ENCODE data around the gene SIT1. TPM values are rescaled to one million over a fixed set of nuclear protein-coding genes. Genes with fewer than 3 reads are reported as not detected.

SIT1 gene
- total RNA-seq, 1 donor from 2014 or later, result not detected

- DNase-seq (ENCODE audit: low read depth) (no peak), FAIRE-seq (no peak)
- Histone ChIP-seq H3K4me3 (ENCODE audit: low read depth, low read length) (no peak overlapping the region), H3K36me3 (ENCODE audit: control insufficient read depth, insufficient read depth, low read length) (no peaks in the 10 kb centered on the region), H3K27me3 (ENCODE audit: control insufficient read depth, insufficient read depth, low read length) (no peaks in the 10 kb centered on the region)
- TF ChIP-seq CTCF (IDR thresholded peaks at IDR 0.05; ENCODE audit: insufficient read depth, low read length, severe bottlenecking), result no peak
These were observed 15.8 kb upstream of the SIT1 start for GRCh38 chr9:35666549-35666948.

- FAIRE-seq, result no peak
These were observed 15.3 kb upstream of the SIT1 start for GRCh38 chr9:35666045-35666444.

GRCh38 chr9:35665471-35665818 lies 14.7 kb upstream of the SIT1 start:
- no peak for TF ChIP-seq CTCF (IDR thresholded peaks at IDR 0.05; ENCODE audit: insufficient read depth, low read length, severe bottlenecking)
- no peak for FAIRE-seq

More at GRCh38 chr9:35666045-35666444, 15.3 kb upstream of the SIT1 start:
- H3K4me3 ChIP-seq (ENCODE audit: low read depth, low read length), result no peak overlapping the region
- no peak for TF ChIP-seq CTCF (IDR thresholded peaks at IDR 0.05; ENCODE audit: insufficient read depth, low read length, severe bottlenecking)
- DNase-seq (ENCODE audit: low read depth), result no peak
- H3K27me3 ChIP-seq (ENCODE audit: control insufficient read depth, insufficient read depth, low read length), result no peaks in the 10 kb centered on the region
- H3K36me3 ChIP-seq (ENCODE audit: control insufficient read depth, insufficient read depth, low read length), result no peaks in the 10 kb centered on the region

GRCh38 chr9:35664531-35665470 lies 14.1 kb upstream of the SIT1 start, which contains the start of gene ARHGEF39:
ARHGEF39 (minus strand) TSS chr9:35665195; CDS start chr9:35665169, 26 bp downstream.
- no peak for TF ChIP-seq CTCF (IDR thresholded peaks at IDR 0.05; ENCODE audit: insufficient read depth, low read length, severe bottlenecking)
- FAIRE-seq (no peak), DNase-seq (ENCODE audit: low read depth) (peak; percentile 70)
- Histone ChIP-seq H3K36me3 (ENCODE audit: control insufficient read depth, insufficient read depth, low read length) (peaks cover 1% of the 10 kb centered on the region), H3K4me3 (ENCODE audit: low read depth, low read length) (peak within 1 kb of the TSS; percentile 55), H3K27me3 (ENCODE audit: control insufficient read depth, insufficient read depth, low read length) (no peaks in the 10 kb centered on the region)

More at GRCh38 chr9:35665471-35665818, 14.7 kb upstream of the SIT1 start:
- H3K27me3 ChIP-seq (ENCODE audit: control insufficient read depth, insufficient read depth, low read length), result no peaks in the 10 kb centered on the region
- H3K36me3 ChIP-seq (ENCODE audit: control insufficient read depth, insufficient read depth, low read length), result peaks cover 1% of the 10 kb centered on the region
- DNase-seq (ENCODE audit: low read depth), result no peak
- H3K4me3 ChIP-seq (ENCODE audit: low read depth, low read length), result peak overlapping the region; percentile 55

GRCh38 chr9:35662437-35662836 lies 11.7 kb upstream of the SIT1 start:
- peaks cover 1% of the 10 kb centered on the region for H3K36me3 ChIP-seq (ENCODE audit: control insufficient read depth, insufficient read depth, low read length)
- H3K4me3 ChIP-seq (ENCODE audit: low read depth, low read length), result no peak overlapping the region
- no peak for TF ChIP-seq CTCF (IDR thresholded peaks at IDR 0.05; ENCODE audit: insufficient read depth, low read length, severe bottlenecking)
- no peak for DNase-seq (ENCODE audit: low read depth)
- no peaks in the 10 kb centered on the region for H3K27me3 ChIP-seq (ENCODE audit: control insufficient read depth, insufficient read depth, low read length)
- no peak for FAIRE-seq
